Measurements from ENCODE around the gene ANKRD13D.

ANKRD13D gene

DNA sequence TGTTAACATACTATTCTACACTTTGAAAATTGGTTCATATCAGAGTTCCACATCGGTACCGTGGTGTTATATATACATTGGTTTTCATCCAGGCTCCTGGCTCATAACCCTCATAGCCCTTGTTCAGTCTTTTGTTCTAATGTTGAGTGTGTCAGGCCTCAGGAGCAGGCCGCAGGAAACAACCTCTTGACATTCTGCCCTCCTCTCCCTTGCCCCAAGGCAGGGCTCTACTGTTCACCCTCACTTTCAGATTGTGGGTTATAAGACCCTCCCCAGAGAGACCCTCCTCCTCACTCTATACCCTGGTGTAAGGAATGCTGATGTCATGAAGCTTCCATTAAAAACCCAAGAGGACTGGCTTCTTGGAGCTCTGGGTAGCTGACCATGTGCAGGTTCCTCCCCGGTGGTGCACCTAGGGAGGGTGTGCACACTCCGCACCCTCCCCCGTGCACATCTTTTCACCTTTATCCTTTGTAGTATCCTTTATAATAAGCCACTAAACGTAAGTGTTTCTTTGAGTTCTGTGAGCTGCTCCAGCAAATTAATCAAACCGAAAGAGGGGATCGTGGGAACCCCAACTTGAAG, 26.3 kb downstream of the ANKRD13D start:
- in situ Hi-C loops (cut with HindIII; ENCODE audit: low sequenced_read_pairs) = loop anchor here (5.0 kb wide), 1 partner anchor 83 kb away; no protein-coding TSS in a partner anchor

DNA sequence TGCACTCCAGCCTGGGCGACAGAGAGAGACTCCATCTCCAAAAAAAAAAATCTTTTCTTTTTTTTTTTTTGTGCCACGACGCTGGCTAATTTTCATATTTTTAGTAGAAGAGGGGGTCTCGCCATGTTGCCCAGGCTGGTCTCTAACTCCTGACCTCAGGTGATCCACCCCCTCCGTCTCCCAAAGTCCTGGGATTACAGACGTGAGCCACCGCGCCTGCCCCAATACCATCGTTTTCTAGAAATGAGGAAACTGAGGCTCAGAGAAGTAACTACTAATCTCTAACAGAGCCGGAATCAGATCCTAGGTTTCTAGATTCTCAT, 27.7 kb downstream of the ANKRD13D start:
- in situ Hi-C loops (cut with HindIII; ENCODE audit: low sequenced_read_pairs) = loop anchor here (5.0 kb wide), 1 partner anchor 85 kb away; no protein-coding TSS in a partner anchor

DNA sequence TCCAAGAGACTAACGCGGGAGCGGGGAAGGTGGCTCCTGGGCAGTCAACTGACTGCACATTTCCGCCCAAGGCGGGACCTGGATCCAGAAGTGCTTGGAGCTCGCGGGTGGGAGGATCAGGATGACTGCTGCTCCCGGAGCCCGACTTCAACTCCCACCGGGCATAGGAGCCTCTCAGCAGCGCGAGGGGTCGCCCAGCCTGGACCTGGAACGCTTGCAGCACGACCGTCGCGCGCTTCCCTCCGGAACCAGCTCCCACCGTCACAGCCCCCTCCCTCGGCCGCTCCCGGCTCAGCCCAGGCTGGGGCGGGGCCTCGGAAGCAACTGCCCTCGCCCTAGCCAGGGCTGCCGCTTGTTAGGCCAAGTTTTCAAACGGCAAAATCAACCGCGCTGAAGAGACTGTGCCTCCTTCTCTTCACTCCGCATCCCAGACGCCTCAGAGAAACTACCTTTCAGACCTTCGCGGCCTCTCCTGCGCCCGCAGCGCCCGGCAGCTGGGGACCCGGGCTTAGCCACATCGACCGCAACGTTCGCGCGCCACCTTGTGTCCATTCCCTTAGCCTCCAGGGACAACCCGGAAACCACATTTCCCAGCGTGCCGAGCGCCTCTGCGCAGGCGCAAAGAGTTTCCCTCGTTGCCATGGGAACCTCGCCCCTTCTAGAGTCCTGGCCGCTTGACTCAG, 28.2 kb downstream of the ANKRD13D start:
- in situ Hi-C loops (cut with HindIII; ENCODE audit: low sequenced_read_pairs) = loop anchor here (5.0 kb wide), 1 partner anchor 85 kb away; no protein-coding TSS in a partner anchor

DNA sequence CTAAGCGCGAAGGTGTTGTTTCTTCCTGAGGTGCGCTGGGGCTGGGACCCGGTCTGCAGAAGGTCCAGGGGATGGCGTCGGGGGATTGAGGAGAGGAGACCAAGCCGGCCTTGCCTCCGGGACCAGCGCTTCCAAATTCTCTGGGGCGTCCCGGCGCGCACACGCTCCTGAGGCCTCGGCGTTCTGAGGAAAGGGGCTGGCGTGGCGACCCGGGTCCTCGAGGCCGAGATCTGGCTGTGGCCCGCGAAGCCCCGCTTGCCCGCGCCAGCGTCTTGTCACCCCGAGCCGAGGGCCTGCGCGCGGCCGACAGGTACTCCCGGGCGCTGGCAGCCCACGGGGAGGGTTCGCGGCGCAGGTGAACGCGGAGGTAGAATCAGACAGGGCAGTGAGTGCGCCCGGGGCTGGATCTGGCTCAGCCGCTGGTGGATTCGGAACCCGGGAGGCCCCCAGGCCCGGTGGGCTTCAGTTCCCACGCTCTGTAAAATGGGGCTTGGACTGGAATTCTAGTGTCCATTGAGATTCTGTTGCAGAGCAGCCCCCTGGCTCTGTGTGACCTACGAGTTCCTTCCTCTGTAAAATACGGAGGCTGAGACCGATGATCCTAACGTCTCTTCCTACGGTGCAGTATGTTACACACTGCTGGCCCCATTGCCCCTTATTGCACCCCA, 28.9 kb downstream of the ANKRD13D start:
- in situ Hi-C loops (cut with HindIII; ENCODE audit: low sequenced_read_pairs) = loop anchor here (5.0 kb wide), 1 partner anchor 86 kb away; no protein-coding TSS in a partner anchor

DNA sequence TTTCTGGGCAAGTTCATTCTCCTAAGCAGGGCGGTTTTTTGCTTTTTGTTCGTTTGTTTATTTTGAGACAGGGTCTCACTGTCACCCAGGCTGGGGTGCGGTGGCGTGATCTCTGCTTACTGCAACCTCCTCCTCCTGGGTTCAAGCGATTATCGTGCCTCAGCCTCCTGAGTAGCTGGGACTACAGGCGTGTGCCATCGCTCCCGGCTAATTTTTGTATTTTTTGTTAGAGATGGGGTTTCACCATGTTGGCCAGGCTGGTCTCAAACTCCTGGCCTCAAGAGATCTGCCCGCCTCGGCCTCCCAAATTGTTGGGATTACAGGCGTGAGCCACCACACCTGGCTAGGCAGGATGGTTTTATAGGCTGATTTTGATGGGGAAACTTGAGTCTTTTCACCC, 29.8 kb downstream of the ANKRD13D start:
- in situ Hi-C loops (cut with HindIII; ENCODE audit: low sequenced_read_pairs) = loop anchor here (5.0 kb wide), 1 partner anchor 87 kb away; no protein-coding TSS in a partner anchor

DNA sequence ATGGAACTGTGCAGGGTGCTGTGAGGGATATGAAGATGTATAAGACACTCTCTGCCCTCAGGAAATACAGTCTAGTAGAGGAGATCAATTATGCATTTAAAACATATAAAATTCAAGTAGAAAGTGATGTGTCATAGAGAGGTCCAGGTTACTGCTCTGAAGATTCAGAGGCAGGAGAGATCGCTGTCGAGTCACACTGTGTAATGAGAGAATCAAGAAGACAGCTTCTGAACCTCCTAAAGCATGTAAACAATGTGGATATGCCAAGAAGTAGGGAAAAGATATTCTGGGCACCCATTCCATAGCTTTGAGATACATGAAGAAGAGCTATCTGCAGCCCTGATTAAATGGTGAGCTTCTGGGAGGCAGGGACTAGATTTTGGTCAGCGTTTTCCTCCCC, 30.9 kb downstream of the ANKRD13D start:
- in situ Hi-C loops (cut with HindIII; ENCODE audit: low sequenced_read_pairs) = no loop called here

DNA sequence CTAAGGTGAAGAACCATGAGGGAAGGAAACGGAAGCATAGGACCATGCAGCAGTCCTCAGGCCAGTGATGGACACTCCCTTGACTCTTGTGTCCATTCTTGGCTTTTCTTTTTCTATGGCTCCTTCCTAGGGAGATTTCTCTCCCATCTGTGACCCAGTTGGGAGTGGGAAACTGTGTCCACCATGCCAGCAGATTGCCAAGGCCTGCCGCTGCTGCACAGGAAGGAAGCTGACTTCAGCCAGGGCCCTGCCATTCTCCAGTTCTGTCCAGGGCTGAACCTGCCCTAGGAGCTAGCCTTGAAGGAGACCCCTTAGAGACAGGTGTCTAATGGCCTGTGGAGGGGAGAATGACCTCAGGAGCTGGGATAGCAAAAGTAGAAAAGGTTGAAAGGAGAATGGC, 31.6 kb downstream of the ANKRD13D start:
- in situ Hi-C loops (cut with HindIII; ENCODE audit: low sequenced_read_pairs) = no loop called here

DNA sequence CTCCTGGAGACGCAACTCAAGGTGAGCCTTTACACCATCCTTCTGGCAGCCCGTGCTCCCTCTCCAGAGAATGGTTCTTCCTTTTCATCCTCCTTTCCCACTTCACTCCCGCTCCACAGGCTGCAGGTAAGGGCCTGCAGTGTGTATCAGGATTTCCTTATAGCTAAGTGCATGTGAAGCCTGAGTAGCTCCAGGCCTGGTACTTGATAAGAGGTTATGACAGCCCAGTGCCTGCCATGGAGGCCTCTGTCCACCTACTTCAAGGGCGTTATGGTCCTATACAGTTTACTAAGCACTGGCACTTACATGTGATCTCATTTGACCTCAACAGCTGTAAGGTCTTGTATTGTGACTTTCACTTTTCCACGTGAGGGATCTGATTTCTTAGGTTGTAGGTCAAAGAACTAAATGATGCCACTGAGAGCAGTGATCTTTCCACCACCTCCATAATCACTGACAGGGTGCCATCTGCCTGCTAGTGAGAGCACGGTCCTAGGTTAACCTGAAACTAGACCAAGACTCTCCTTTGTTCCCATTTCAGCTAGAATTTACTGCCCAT, 32.3 kb downstream of the ANKRD13D start:
- in situ Hi-C loops (cut with HindIII; ENCODE audit: low sequenced_read_pairs) = no loop called here

DNA sequence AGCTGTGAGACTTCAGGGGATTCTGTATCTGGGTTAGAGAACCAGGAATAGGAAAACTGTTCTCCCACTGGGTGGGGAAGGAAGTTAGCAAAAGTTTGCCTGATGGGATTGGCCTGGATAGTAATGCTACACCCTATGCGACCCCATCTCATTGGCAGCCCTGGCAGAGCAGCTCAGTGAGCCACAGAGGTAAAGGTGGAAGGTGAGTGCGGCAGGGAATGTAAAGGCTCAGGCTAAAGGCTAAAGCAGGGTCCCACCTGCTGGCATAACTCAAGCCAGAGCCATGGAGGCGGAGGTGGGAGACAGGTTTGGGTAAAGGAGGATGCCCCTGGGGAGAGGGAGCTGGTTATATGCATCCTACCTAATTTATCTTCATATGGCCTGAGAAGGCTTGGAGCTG, 32.9 kb downstream of the ANKRD13D start:
- in situ Hi-C loops (cut with HindIII; ENCODE audit: low sequenced_read_pairs) = no loop called here

DNA sequence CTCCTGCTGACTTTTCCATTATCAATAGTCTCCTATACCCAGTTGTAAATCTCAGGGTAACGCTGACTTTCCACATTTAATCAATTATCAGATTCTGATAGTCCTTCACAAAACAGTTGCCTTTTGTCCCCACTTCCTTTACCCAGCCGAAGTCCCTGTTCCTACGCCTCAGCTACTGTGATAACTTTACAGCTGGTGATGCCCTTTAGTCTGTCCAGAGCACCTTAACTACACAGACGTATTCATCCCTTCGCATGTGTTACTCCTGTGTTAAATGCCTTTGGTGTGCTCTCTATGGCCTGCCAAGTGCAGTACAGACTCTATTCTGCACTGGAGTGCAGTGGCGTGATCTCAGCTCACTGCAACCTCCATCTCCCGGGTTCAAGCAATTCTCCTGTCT, 34.4 kb downstream of the ANKRD13D start:
- in situ Hi-C loops (cut with HindIII; ENCODE audit: low sequenced_read_pairs) = no loop called here

DNA sequence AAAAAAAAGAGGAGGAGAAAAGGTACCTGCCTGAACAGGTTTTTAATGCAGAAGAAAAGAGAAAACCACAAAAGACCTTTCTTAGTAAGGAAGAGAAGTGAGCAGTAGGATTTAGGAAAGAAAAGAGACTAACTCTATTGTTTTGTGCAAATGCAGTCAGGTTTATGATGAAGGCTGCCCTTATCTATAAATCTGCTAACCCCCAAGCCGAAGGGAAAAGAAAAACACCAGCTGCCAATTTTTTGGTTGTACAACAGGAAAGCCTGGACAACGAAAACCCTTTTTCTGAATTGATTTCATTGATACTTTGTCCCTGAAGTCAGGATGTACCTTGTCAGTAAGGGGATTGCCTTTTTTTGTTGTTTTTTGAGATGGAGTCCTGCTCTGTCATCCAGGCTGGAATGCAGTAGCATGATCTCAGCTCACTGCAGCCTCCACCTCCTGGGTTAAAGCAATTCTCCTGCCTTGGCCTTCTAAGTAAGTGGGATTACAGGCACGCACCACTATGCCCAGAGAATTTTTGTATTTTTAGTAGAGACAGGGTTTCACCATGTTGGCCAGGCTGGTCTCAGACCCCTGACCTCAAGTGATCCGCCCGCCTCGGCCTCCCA, 43.1 kb downstream of the ANKRD13D start:
- in situ Hi-C loops (cut with HindIII; ENCODE audit: low sequenced_read_pairs) = no loop called here

DNA sequence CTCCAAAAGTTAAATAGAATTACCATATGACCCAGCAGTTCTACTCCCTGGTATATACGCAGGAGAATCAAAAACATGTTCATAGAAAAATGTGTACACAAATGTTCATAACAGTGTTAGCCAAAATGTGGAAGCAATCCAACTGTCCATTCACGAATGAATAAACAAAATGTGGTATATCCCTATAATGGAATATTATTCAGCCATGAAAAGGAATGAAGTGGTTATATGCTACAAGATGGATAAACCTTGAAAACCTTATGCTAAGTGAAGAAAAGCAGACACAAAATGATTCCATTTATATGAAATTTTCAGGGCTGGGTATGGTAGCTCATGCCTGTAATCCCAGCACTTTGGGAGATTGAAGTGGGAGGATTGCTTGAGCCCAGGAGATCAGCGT, 48.2 kb downstream of the ANKRD13D start:
- in situ Hi-C loops (cut with HindIII; ENCODE audit: low sequenced_read_pairs) = no loop called here

DNA sequence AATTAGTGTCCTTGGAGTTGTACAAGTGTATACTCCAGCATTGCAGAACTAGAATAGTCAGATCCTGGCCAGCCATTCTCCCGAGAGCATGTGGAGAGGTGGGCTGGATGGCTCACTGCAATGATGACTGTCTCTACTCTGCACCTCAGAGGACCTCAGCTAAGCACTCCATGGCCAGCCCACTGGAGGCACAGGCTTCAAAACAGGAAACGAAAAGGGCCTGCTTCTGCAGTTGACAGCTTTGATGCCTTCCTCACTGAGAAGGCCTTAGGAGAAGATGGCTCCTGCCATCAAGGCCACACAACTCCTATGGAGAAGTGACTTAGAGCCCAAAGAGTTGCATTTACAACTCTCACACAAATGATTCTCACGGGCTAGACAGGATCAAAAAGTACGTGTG, 55.2 kb downstream of the ANKRD13D start:
- in situ Hi-C loops (cut with HindIII; ENCODE audit: low sequenced_read_pairs) = loop anchor here (10.0 kb wide), 1 partner anchor 229 kb away; the partner anchor contains the start of gene KDM2A

DNA sequence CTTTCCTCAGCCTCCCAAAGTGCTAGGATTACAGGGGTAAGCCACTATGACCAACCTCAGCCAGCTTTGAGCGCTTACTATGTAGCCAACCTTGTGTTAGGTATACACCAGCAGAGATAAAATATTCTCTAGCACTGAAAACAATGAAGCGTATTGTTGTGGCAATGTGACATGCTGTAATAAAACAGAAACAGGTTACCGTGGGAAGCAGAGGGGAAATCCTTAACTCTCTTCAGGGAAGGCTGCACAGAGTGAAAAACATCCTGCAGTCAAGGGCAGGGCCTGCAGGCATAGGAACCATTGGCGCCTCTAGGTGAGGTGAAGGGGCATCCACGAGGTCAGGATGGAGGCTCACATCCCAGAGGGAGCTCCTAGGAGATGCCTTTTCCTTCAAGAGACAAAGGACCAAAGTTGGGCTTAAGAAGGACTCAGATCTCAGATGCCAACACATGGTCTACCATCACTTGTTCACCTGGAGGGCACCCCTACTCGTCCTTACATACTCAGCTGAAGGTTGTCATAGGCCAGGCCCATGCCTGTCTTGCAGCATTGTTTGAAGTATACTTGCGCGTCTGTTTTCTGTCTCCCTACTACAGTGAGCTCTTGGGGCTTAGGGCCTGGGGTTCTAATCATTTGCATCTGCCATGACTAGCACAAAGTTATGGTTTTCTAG, 56.3 kb downstream of the ANKRD13D start:
- in situ Hi-C loops (cut with HindIII; ENCODE audit: low sequenced_read_pairs) = loop anchor here (5.0 to 10.0 kb wide), 2 partner anchors 42 to 231 kb away; partner anchors contain the start of gene KDM2A

DNA sequence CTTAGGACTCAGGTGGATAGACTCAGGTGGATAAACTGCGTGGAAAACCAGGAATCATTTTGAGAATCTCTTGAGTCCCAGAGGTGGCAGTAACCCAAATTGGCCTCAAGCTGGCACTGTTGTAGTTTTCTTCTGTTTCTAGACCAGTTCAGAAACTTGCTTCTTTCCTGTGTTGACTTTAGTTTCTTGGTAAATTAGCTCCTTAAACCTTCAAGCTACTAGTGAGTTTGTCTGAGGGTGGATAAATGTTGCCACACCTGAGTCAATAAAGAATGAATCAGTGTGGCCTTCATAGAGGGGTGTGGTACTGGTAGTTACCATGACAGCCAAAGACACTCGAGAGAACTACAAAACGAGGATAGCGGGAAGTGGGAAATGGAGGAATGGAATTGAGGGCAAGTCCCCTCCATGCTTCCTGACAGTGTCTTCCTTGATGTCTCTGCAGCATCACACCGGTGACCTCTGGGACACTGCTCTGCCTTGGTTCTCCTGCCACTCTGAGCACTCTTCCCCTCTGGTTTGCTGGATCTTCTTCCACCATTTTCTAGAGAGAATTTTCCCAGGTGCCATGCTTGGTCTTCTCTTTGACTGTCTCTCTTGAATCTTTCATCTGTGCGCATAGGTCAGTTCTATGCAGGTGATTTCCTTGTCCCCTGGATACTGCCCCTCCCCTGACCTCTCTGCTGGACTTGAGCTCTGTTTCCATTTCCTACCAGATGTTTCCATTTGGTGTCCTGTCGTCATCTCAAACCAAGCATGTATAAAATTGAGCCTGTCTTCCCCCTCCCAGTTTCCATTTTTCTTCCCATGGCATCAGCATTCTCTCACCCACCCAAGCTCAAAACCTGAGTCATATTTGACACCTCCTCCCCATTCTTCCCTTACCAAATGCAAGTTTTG, 57.1 kb downstream of the ANKRD13D start:
- in situ Hi-C loops (cut with HindIII; ENCODE audit: low sequenced_read_pairs) = loop anchor here (5.0 to 10.0 kb wide), 2 partner anchors 41 to 231 kb away; partner anchors contain the start of gene KDM2A

DNA sequence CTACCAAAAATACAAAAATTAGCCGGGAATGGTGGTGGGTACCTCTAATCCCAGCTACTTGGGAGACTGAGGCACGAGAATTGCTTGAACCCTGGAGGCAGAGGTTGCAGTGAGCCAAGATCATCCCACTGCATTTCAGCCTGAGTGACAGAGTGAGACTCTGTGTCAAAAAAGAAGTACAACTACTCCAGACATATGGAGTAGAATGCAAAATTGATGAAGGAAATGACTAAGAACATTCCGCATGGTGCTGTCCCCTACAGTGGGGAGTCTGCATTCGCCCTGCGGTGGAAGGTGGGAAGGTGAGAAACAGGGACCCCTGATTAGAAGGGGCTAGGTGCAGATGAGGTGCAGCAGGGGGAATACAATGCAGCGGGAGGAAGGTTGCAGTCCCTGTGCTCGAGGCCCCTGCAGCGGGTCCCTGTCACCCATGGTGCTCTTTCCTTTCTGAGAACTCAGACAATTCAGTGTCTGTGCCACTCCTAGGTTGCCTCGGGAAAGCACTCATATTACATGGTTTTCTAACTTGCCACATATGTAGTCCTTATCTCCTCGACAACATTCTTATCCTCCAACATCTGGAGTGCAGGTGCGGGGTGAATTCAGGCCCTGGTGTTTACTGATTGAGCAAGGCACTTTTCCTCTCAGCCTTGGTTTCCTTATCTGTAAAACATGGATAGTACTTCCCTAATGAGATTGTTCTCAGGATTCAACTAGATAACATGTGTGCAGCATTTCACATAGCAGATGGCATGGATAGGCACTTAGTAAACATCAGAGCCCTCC, 59.1 kb downstream of the ANKRD13D start:
- in situ Hi-C loops (cut with HindIII; ENCODE audit: low sequenced_read_pairs) = loop anchor here (5.0 to 10.0 kb wide), 2 partner anchors 39 to 233 kb away; partner anchors contain the start of gene KDM2A

DNA sequence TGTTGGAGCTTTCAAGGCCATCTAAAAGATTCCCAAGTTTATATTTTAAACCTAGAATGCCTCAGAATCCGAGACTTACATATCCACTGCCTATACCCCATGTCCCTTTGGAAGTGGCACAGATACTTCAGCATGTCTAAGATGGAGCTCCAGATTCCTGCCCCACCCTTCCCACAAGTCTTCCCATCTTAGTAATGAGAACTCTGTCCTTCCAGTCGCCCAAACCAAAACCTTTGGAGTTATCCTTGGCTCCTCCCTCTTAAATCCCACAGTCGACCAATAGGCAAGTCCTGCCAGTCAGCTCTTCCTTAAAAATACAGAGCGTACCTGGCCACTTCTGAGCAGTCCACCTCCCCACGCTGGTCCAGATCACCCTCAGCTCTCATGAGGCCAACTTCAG, 59.9 kb downstream of the ANKRD13D start:
- in situ Hi-C loops (cut with HindIII; ENCODE audit: low sequenced_read_pairs) = loop anchor here (5.0 to 10.0 kb wide), 2 partner anchors 38 to 234 kb away; partner anchors contain the start of gene KDM2A

DNA sequence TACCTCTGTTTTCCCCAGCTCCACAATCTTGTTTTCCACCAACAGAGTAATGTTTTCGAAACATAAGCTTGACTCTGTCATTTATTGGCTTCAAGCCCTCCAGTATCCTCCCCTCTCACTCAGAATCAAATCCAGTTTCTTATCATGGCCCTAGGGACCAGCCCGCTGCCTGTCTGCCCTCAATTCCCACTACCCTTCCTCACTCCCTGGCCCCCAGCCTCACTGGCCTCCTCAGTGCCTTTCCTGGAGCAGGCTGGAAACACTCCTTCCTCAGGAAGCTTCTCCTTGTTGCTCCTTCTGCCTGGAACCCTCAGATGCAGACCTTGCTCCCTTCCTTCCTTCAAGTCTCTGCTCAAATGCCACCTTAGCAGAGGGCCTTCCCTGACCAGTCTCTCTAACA, 60.4 kb downstream of the ANKRD13D start:
- in situ Hi-C loops (cut with HindIII; ENCODE audit: low sequenced_read_pairs) = loop anchor here (5.0 to 10.0 kb wide), 2 partner anchors 38 to 235 kb away; partner anchors contain the start of gene KDM2A
